ENCODE data around the gene KDM5B.
A peak's percentile ranks its signal among the peaks of the same experiment; 100 is the strongest.
"Not testable (repeated sequence)": the region's sequence is repeated elsewhere in the genome, so short reads cannot be mapped to it uniquely, and the experiment has no call there.

The KDM5B gene

DNA sequence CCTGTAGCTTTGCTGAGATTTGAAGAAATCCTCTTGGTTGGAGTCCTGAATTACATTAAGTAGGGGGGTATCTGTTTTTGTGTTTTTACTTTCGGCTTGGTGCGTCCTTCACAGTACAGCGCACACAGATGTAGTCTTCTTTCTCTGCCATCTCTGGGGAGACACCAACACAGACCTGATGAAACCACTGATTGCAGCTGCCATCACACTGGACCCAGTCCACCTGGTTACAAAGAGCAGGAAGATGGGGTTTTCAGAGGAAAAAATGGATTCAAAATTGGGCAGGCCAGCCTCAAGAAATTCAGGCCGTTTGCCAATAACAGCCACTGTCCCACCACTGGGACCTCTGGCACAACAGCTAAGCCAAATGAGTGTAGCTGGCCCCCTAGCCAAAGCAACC lies 79.3 kb downstream of the KDM5B start:
- no peak overlapping the region for H3K4me3 Mint-ChIP-seq
- H3K27ac Mint-ChIP-seq = peak overlapping the region; percentile 32
- H3K9me3 Mint-ChIP-seq = no peaks in the 10 kb centered on the region
- no peaks in the 10 kb centered on the region for H3K27me3 Mint-ChIP-seq
- no peaks in the 10 kb centered on the region for H3K4me1 Mint-ChIP-seq (ENCODE audit: low read depth)
- H3K36me3 Mint-ChIP-seq (ENCODE audit: low read depth) = peaks cover 60% of the 10 kb centered on the region

DNA sequence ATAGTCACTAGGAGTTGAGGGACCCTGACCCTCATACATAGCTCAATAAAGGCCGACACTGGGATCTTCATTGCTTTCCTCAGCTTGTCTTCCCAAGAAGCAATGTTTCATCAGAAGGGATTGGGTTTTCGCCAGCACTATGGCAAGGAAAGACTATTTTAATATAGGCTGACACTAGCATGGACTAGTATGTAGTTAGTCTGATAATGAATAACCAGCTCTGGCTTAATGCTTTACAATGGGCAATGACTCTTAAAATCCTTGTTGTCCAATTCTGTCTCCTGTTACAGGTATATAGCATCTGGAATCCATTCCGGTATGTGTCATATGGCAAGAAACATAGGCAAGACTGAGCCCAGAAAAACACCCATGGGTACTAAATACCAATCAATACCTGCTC lies 82.7 kb downstream of the KDM5B start:
- Mint-ChIP-seq H3K27ac (no peak overlapping the region), H3K27me3 (no peaks in the 10 kb centered on the region), H3K4me1 (ENCODE audit: low read depth) (no peaks in the 10 kb centered on the region), H3K4me3 (no peak overlapping the region), H3K9me3 (no peaks in the 10 kb centered on the region), H3K36me3 (ENCODE audit: low read depth) (peaks cover 33% of the 10 kb centered on the region)

DNA sequence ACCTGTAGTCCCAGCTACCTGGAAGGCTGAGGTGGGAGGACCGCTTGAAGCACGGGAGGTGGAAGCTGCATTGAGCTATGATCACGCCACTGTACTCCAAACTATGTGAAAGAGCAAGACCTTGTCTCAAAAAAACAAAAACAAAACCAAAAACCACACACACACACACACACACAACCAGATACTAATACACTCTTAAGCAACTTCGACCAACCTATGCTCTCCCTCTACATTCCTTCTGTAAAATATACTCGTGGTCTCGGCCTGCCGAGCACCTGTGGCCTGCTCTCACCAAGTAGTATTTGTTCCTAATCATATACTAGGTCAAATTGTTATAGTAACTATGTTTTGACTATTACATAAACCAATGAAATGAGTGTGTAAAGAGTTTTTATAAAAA lies 84.5 kb downstream of the KDM5B start:
- Mint-ChIP-seq H3K9me3 (no peaks in the 10 kb centered on the region), H3K4me3 (no peak overlapping the region), H3K36me3 (ENCODE audit: low read depth) (peaks cover 14% of the 10 kb centered on the region), H3K27ac (no peak overlapping the region), H3K27me3 (peaks cover 3% of the 10 kb centered on the region), H3K4me1 (ENCODE audit: low read depth) (peaks cover 3% of the 10 kb centered on the region)

DNA sequence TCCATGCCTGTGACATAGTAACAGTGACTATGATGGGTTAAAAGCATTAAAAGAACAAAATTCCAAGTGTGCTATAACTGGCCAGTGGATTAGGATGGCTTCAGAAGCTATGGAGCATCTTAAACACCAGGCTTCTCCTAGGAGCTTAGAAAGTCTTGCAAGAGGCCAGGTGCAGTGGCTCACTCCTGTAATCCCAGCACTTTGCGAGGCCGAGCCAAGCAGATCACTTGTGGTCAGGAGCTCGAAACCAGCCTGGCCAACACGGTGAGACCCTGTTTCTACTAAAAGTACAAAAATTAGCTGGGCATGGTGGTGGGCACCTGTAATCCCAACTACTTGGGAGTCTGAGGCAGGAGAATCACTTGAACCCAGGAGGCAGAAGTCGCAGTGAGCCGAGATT lies 85.2 kb downstream of the KDM5B start:
- H3K27ac Mint-ChIP-seq; H3K4me3 Mint-ChIP-seq; H3K27me3 Mint-ChIP-seq; H3K4me1 Mint-ChIP-seq (ENCODE audit: low read depth); H3K36me3 Mint-ChIP-seq (ENCODE audit: low read depth); H3K9me3 Mint-ChIP-seq: not testable (repeated sequence)

DNA sequence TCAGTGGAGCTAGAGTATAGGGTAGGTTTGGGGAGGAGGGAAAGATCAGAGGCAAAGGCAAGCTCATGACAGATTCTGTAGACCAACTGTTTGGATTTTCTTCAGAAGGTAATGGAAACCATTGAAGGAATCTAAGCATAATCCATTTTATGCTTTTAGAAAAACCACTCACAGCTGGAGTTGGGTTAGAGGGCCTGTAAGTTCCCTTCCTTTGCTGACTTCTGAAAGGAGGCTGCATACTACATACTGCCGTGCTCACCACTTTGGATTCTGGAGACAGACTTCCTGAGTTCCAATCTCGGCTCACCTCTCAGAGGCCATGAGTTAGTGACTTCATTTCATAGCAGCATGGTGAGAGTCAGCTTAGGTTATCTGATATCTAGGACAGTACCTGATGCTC lies 91.6 kb downstream of the KDM5B start:
- H3K27me3 Mint-ChIP-seq = peaks cover 19% of the 10 kb centered on the region
- no peaks in the 10 kb centered on the region for H3K36me3 Mint-ChIP-seq (ENCODE audit: low read depth)
- no peaks in the 10 kb centered on the region for H3K9me3 Mint-ChIP-seq
- no peak overlapping the region for H3K4me3 Mint-ChIP-seq
- no peak overlapping the region for H3K27ac Mint-ChIP-seq
- H3K4me1 Mint-ChIP-seq (ENCODE audit: low read depth) = peaks cover 3% of the 10 kb centered on the region

DNA sequence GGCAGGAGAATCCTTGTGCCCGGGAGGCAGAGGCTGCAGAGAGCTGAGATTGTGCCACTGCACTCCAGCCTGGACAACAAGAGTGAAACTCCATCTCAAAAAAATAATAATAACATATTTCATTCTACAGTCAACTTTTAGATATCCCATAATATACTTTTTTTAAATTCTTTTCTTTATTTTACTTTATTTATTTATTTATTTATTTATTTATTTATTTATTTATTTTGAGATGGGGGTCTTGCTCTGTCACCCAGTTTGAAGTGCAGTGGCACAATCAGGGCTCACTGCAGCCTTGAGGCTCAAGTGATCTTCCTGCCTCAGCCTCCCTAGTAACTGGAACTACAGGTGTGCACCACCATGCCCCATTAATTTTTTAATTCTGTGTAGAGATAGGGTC lies 94.0 kb downstream of the KDM5B start:
- H3K36me3 Mint-ChIP-seq (ENCODE audit: low read depth); H3K4me3 Mint-ChIP-seq; H3K27ac Mint-ChIP-seq; H3K4me1 Mint-ChIP-seq (ENCODE audit: low read depth); H3K9me3 Mint-ChIP-seq: not testable (repeated sequence)
- peaks cover 31% of the 10 kb centered on the region for H3K27me3 Mint-ChIP-seq

DNA sequence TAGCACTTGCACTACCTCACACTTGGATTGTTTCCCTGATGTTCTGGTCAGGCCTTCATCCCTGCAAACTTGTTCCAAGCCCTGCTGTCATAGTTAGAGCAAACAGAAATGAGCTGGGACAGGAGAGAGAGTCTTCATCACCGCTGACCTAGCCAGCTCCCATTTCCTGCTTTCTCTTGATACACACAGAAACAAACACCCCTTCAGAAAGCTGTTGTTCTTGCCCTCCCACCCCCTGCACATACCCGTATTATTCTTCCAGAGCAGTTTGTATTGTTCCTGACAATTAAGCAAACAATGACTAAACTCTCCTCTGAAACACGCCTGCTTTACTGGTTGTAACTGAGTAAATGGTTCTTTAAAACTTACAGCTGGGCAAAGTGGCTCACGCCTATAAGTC lies 95.1 kb downstream of the KDM5B start:
- Mint-ChIP-seq H3K27me3 (peaks cover 33% of the 10 kb centered on the region), H3K36me3 (ENCODE audit: low read depth) (no peaks in the 10 kb centered on the region), H3K4me1 (ENCODE audit: low read depth) (peaks cover 4% of the 10 kb centered on the region), H3K4me3 (no peak overlapping the region), H3K27ac (no peak overlapping the region), H3K9me3 (no peaks in the 10 kb centered on the region)

DNA sequence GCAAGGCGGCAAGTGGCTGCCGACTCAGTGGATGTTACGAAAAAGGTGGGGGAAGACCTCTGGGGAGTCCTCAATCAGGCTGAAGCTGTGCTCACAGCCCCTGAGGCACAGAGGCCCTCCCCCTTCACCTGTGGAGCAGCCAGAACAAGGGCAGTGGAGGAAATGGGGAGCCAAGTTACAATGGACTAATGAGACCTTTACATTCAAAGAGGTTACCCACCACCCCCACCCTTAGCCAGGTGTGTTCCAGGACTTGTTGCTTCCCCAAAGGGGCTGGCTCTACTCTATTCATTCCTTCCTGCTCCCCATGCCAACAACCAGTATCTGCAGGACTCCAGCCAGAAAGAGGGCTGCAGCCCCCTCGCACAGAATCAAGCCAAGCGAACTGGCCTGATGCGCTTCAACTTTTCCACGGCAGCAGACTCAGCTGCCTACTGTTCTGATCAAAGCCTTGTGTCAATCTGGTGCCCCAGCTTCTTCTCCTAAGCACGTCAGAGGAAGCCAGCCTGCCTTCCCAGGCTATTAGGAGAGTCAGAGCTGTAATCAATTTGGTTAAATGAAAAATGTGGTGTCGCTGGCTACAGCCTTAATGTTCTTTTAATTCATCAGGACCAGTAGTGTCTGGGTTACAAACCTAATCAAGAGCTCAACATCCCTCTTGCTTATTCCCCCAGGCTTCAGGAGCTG lies 96.1 kb downstream of the KDM5B start:
- no peak overlapping the region for H3K27ac Mint-ChIP-seq
- H3K4me3 Mint-ChIP-seq = no peak overlapping the region
- H3K4me1 Mint-ChIP-seq (ENCODE audit: low read depth) = peaks cover 4% of the 10 kb centered on the region
- H3K9me3 Mint-ChIP-seq = no peaks in the 10 kb centered on the region
- H3K27me3 Mint-ChIP-seq = peaks cover 41% of the 10 kb centered on the region
- H3K36me3 Mint-ChIP-seq (ENCODE audit: low read depth) = no peaks in the 10 kb centered on the region

DNA sequence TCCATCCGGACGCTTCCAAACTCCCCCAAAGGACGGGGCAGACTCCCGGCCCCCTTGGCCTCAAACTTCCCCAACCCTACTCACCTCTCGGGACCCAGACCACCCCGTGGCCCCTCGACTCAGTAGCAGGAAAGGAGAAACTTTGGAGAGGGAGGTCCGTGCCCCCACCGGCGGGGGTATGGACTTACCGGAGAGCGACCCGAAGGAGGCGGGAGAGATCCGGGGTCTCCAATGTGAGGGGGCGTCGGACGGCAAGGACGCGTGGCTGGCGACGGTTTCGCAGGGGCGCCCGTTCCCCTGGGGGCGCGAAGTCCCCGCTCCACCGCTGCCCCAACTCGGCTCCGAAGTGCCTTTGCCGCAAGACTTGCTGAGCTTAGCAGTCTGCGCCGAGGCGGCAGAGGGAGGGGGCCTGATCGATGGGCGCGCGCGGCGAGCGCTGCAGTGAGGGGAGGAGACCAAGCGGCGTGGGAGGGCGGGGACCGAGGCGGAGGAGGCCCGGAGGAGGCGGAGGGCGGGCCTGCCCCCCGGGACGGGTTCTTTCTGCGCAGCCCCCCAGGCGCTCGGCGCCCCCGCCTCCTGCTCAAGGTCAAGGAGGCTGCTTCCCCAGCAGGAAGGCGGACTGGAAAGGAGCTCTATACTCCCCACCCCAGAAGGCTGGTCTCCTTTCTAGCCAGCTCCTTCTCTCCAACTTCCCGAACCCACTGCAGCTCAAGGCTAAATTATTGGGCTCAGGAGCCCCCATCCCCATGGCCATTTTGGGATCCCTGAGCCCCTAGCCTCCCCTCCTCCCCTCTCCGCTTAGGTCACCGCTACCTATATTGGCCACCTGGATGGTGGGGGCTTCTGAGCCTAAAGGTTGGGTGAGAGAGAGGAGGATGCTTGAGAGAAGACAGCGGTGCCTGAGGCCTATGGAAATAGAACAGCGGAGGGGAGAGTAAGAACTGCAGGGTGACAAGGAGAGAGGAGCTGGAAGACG lies 97.9 kb downstream of the KDM5B start, which contains the start of gene SYT2:
SYT2 (minus strand) TSS at position 385 of the 976 bp plus-strand sequence. CDS start 104,682 bp downstream, outside the sequence.
- H3K4me1 Mint-ChIP-seq (ENCODE audit: low read depth) = peaks cover 4% of the 10 kb centered on the region
- peaks cover 56% of the 10 kb centered on the region for H3K27me3 Mint-ChIP-seq
- no peaks in the 10 kb centered on the region for H3K36me3 Mint-ChIP-seq (ENCODE audit: low read depth)
- no peak within 1 kb of the TSS for H3K4me3 Mint-ChIP-seq
- no peaks in the 10 kb centered on the region for H3K9me3 Mint-ChIP-seq
- no peak within 1 kb of the TSS for H3K27ac Mint-ChIP-seq

DNA sequence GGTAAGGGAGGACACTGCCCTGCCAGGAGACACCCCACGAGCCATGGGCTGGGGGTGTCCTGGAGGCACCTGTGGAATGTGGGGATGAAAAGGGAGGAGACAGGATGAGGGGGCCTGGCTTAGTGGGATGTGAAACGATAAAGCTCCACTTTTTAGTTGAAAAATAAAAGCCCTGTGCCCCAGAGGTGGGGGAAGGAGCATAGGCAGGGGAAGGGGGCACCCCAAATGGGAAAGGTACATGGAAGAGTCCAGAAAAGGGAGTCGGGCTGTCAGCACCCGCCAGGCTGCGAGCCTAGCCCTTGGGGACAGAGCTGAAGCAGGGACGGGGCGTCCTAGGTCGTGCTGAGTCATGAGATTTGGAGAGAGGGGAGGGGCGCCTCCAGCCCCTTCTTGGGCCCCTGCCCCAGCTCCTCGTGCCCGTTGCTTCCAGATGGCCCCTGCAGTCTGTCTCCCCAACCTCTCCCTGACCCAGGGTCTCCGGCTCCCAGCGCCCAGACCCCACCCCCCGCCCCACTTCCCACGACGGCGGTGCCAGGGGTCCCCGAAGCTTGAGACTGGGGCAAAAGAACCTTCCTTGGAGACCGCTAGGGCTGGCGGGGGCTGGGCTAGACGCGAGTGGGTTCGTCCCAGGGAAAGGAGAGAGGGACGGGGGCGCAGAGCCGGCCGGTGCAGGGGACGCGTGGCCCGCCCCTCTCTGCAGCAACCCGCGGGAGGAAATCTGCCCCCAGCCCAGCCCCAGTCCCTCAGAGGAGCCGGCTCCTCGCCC lies 98.8 kb downstream of the KDM5B start:
- H3K27ac Mint-ChIP-seq = no peak overlapping the region
- peaks cover 4% of the 10 kb centered on the region for H3K4me1 Mint-ChIP-seq (ENCODE audit: low read depth)

DNA sequence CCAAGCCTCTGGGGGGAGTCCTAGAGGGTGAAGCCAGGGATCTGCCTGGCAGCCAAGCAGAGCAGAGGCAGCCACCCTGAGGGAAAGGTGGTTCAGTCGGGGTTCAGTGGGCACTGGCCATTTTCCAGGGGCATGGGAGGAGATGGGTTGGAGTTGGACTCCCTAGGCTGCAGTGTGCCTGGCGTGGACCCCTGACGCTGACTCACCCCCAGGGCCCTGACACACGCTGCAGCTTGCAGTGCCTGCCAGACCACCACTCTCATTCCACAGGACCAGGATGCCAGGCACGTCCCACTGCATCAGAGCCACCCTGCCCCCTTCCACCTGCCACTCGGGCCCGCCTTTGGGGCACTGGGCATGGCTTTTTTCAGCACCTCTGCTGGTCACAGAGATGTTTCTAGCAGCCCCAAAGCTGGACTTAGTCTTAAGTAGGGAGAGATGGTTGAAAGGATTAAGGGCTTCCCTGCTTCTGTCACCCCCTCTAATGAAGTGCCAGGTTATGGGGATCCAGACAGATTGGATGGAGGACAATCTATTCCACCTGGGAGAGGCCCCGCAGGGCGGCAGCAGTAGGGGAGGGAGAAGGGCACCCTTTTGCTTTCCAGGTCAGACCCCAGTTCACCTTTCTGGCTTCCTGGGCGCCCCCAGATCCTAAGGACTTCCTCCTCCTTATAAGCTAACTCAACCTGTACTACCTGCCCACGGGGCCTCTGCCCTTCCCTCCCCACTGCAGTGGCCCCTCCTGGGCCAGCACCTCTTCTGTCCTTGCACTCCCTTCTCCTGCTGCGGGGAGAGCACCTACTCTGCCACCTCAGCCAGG lies 99.6 kb downstream of the KDM5B start:
- Mint-ChIP-seq H3K4me3 (no peak overlapping the region), H3K36me3 (ENCODE audit: low read depth) (no peaks in the 10 kb centered on the region), H3K27me3 (peaks cover 58% of the 10 kb centered on the region), H3K9me3 (no peaks in the 10 kb centered on the region), H3K27ac (no peak overlapping the region), H3K4me1 (ENCODE audit: low read depth) (peaks cover 4% of the 10 kb centered on the region)

More for the DNA sequence above, 98.8 kb downstream of the KDM5B start:
- Mint-ChIP-seq H3K36me3 (ENCODE audit: low read depth) (no peaks in the 10 kb centered on the region), H3K27me3 (peaks cover 52% of the 10 kb centered on the region), H3K4me3 (no peak overlapping the region), H3K9me3 (no peaks in the 10 kb centered on the region)

DNA sequence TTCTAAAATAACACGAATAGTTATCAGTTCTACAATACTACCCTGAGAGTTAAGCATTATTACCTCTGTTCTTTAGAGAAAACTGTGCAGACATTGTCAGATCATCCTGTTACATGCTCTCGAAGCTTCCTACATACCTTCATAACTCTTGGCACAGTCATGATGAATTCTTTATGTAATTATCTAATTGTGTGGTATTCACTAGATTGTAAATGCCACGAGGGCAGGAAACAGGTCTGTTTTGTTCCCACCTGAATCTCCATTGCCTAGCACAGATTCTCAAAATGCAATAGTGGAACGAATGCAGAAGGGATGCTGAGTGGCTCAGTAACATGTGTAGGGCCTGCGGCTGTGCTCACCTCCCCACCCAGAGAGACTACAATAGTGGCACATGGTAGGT lies 101.4 kb downstream of the KDM5B start:
- H3K9me3 Mint-ChIP-seq = no peaks in the 10 kb centered on the region
- H3K36me3 Mint-ChIP-seq (ENCODE audit: low read depth) = no peaks in the 10 kb centered on the region
- peaks cover 4% of the 10 kb centered on the region for H3K4me1 Mint-ChIP-seq (ENCODE audit: low read depth)
- no peak overlapping the region for H3K27ac Mint-ChIP-seq
- peaks cover 57% of the 10 kb centered on the region for H3K27me3 Mint-ChIP-seq
- H3K4me3 Mint-ChIP-seq = no peak overlapping the region

DNA sequence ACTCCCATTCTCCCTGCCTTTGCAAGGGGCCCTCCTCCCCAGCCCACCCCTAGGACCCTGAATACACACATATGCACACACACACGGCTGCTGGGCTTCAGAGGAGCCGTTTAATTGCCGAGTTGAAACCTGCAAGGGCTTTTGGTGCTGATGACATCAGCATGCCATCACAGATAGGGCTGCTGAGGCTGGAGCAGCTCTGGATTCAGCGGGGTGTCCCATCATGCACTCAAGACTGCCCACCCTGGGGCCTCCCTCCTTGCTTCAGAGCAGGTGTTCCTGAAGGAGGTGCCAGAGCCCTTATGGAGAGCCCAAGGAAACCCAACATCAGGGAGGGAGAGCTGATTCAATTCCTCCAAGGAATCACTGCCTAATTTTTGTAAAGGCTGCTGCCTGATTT lies 103.6 kb downstream of the KDM5B start:
- peaks cover 4% of the 10 kb centered on the region for H3K4me1 Mint-ChIP-seq (ENCODE audit: low read depth)
- H3K9me3 Mint-ChIP-seq = no peaks in the 10 kb centered on the region
- H3K27me3 Mint-ChIP-seq = peaks cover 47% of the 10 kb centered on the region
- H3K36me3 Mint-ChIP-seq (ENCODE audit: low read depth) = no peaks in the 10 kb centered on the region
- no peak overlapping the region for H3K4me3 Mint-ChIP-seq
- no peak overlapping the region for H3K27ac Mint-ChIP-seq

DNA sequence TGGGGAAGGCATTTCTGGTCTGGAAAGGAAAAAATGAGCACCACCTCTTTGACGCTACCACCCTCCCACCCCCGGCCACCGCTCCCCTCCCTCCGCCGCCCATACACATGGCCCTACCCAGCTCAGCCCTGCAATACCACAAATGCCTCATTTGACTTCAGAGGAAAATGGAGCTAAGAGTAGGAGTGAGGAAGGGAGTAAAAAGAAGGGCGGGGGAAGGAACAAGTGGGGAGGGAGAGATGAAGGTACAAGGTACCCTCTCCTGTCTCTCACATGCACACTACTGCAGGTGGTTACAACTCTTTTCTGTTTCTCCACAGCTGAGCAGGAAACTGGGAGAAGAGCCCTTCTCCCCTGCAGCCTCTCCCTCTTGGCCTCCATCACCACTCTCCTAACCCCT lies 105.0 kb downstream of the KDM5B start:
- no peaks in the 10 kb centered on the region for H3K9me3 Mint-ChIP-seq
- no peaks in the 10 kb centered on the region for H3K36me3 Mint-ChIP-seq (ENCODE audit: low read depth)
- H3K27me3 Mint-ChIP-seq = peaks cover 41% of the 10 kb centered on the region
- no peak overlapping the region for H3K27ac Mint-ChIP-seq
- no peaks in the 10 kb centered on the region for H3K4me1 Mint-ChIP-seq (ENCODE audit: low read depth)
- H3K4me3 Mint-ChIP-seq = no peak overlapping the region
